GM18861 (cell line): ENCODE data around the gene CFAP65.

ENCODE experiments used
- ATAC-seq: cut with Tn5 transposase; IDR thresholded peaks from one replicate; pipeline ENCODE4 v1.9.1; 2021; ENCODE audit not compliant: unreplicated experiment

The CFAP65 gene

DNA sequence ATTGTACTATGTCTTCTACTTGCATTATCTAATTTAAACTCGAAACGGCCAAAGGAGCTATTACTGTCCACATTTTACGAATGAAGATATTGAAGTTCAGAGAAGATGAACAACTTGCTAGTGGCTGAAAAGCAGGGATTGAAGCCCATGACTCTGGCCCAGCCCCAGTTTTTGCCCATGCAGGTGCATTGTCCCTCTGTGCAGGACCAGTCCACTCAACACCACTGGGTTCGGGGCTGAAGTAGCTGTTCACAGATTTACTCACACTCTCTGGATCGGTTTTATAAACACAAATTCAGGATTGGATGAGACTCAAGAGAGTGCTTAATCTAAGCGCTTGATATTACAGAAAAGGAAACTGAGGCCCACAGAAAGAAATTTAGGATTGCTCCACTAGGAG, 20.8 kb upstream of the CFAP65 start:
- ATAC-seq: no peak

DNA sequence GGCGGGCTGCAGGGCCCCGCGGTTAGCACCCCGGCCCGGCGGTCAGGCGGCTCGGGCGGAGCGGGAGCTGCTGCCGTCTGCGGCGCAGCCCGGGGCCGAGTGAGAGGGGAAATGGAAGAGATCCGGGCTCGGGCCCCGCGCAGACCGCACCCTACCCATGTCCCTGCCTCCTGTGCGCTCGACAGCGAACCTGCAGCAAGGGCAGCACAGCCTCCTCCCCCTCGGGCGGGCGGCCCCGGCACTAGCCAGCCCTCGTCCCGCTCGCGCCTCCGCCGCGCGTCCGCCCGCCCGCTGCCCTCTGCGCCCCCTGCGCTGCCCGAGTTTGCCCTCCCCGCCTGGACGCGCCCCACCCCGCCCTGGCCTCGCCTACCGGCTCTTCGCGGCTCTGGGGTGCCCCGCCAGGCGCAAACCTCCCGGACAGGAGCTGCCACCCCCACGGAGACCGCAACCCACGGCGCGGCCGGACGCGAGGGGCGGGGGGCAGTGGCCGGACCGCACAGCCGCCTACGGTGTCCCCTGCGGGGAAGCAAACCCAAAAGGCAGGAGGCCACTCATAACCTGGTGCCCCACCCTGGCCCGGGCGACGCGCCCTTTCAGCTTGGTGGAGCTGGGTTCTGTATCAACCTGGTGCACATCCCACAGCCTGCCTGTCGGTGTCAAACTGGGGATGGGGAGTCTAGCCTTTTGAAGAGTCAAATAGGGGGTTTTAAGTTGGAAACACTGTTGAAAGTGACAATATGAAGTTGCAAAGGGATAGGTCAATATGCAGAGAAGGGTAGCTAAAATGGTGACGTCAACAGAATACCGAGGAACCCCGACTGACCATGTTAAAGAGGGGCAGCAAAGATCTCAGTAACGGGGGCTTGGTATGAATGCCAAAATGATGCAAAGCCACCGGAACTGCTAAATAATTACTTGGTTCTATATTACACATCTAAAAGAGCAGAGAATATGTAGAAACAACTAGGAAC, 19.8 kb upstream of the CFAP65 start, which contains the start of gene IHH:
Gene IHH, minus strand, starts transcription at position 101 of the 971 bp plus-strand sequence. CDS start 454 bp downstream, outside the sequence.
- ATAC-seq: no peak

DNA sequence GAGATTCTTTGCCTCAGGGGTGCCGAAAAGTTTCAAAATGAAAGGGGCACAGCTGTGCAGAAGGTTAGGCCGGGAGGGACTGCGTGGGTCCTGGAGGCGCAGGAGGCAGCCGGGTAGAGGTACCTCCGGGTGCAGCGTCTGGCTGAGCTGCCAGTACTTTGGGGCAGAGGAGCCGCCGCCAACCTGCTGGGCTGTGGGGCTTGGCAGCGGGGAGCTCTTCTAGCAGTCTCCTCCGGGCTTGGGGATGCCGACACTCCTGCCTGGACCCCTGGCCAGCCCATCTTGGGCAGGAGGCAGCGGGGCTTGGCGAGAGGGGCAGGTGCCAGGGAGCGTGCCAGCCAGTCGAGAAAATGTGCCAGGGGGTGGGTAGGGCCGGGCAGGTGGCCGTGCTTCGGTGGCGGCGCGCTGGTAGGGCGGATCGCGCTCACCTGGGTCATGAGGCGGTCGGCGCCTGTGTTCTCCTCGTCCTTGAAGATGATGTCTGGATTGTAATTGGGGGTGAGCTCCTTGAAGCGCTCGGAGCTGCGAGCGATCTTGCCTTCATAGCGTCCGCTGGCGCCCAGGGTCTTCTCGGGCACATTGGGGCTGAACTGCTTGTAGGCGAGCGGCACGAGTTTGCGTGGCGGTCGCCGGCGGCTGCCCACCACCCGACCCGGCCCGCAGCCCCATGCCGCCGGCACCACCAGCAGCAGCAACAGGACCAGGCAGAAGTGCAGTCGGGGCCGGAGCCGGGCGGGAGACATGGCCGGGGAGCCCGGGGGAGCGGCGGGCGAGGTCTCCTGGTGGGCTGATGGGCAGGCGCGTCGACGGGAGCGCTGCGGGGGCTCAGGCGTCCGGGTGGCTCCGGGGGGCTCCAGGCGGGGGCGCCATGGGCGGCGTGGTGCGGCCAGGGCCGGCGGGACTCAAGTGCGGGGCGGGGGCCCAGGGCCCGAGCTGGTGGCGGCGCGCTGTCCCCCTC, 18.7 kb upstream of the CFAP65 start:
- ATAC-seq: no peak

DNA sequence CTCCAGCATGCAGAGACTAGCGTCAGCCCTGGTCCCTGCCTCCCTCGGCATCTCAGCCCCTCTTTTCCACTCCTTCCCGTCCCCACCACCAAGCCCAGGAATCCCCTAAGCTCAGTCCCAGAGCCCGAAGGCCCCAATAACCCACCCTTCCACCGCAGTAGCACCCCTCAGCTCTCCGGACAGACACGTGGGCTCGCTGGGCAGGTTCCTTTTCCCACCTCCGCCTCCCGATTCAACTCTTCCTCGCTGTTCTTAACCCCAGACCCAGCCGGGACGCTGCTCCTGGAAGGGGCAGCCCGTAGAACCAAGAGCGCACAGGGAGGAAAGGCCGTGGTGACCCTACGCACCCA, 18.0 kb upstream of the CFAP65 start:
- ATAC-seq: no peak

DNA sequence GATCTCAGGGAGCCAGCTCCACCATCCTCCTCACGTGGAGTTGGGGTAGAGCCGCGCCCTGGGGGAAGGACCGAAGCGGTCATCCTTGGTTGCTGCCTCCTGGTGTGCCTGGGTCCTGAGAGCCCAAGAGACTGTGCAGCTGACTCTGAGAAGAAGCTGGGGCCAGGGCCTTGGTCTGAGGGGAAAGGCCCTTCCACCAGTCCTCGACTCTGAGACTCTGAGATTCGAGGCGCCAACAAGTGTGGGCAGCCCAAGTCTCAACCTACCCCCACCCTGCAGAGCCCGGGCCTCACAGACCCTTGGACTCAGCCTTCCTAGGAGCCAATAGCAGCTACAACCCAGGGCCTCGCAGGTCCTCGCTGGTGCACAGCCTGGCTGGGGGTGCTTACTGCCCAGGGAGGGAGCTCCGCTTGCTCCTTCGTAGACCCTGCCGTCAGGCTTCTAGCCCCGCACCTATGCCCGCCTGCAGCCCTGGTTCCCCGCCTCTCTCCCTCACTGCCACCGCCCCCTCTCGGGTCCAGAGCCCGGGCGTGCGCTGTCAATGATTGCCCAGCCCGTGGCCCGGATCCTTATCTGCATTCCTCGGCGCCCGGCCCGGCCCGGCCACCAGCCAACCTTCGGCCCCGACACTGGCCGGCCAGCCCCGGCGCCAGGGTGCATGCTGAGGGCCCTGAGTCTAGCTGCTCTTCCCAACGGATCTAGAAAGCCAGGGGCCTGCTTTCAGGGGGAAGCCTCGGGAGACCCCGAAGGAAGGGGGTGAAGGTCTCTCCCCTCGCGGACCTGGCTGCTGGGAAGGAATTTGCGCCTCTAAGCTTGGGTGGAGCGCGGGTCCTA, 17.4 kb upstream of the CFAP65 start:
- ATAC-seq: no peak

DNA sequence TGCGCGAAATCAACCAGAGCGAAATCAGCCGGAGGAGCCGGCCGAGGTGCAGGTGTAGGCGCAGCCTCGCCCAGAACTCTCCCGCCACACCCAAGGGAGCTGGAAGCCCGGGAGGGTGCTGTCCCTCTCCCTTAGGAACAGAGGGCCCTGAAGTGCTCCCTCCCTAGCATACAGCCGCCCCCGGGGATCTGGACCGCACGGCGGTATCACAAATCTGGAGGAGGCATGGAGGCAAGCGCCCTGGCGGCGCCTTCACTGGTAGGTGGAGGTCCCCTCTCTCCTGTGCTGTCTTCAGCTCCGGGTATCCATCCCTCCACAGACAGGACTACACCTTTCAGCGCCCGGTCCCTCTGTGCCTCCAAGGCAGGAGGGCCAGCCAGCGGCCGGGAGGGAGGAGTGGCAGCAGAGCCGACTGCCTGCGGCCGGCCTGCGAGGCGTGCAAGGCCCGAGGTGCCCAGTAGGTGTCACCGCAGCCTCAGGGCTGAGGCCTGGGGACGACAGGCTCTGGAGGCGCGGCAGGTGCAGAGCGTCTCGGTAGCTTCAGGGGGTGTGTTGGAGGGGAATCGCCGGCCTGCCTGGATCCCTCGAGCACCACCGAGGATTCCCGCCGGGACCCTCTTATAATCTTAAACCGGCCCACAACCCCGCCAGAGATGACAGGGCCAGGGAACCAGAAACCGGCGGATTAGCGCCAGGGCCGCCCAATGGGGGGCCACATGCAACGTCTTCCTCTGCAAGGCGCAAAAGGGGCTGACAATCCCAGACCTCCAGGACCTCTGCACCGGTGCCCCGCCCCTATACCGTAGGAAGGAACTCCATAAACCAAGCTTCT, 16.6 kb upstream of the CFAP65 start:
- ATAC-seq: peak; percentile 86

DNA sequence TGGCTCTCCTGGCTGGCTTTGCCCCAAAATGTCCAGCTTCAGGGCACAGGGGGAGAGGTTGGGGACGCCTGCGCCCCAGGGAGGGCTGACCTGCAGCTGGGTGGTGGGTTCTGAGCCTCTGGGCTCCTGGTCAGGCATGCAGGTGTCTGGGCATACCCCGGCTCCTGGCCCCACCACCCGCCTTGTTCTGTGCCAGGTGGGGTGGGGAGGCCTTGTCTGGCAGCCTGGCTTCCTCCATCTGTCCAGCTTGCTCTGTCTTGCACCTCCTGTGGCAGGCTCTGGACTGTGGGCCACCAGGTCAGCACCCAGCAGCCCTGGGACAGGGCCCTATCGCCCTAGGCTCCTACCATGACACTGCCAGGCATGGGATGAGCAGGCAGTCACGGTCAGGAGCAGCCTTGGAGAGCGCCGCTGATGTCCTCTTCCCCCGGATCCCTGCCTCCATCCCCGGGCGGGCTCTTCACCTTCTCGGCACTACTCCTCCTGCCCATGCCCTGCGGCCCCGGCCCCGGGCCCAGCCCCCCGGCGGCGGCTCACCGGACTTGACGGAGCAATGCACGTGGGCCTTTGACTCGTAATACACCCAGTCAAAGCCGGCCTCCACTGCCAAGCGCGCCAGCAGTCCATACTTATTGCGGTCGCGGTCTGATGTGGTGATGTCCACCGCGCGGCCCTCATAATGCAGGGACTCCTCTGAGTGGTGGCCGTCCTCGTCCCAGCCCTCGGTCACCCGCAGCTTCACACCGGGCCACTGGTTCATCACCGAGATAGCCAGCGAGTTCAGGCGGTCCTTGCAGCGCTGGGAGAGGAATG, 15.8 kb upstream of the CFAP65 start:
- no peak for ATAC-seq

DNA sequence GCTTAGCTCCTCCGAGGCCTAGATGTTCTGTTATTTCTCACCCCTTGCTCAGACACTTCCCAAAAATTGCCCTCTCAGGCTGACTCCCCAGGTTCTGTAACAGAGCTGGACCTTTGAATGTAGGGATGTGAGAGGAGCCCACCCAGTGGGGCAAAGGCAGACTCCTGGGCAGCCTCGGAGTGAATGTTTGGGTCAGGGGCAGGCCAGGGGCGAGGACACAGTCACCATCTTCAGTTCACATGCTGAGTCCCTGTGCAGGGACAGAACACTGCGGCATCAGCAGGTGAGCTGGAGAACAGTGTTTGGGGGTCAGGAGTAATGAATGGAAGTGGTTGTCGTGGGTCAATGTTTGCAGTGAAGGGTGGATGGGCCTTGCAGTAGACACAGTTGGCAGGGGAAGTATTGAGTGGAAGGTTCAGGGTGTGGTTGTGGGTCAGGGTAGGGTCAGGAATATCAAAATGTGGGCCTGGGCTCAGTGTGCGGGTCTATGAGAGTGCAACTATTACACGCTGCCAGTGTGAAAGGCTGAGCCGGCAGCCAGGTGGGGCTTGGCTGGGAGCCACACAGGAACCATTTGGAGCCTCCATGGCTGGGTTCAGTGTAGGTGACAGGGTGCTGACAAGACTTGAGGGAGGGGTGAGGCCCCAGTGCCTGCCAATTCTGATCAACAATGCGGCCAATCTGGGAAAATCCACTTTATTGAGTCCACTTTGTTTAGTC, 15.0 kb upstream of the CFAP65 start:
- ATAC-seq: no peak

DNA sequence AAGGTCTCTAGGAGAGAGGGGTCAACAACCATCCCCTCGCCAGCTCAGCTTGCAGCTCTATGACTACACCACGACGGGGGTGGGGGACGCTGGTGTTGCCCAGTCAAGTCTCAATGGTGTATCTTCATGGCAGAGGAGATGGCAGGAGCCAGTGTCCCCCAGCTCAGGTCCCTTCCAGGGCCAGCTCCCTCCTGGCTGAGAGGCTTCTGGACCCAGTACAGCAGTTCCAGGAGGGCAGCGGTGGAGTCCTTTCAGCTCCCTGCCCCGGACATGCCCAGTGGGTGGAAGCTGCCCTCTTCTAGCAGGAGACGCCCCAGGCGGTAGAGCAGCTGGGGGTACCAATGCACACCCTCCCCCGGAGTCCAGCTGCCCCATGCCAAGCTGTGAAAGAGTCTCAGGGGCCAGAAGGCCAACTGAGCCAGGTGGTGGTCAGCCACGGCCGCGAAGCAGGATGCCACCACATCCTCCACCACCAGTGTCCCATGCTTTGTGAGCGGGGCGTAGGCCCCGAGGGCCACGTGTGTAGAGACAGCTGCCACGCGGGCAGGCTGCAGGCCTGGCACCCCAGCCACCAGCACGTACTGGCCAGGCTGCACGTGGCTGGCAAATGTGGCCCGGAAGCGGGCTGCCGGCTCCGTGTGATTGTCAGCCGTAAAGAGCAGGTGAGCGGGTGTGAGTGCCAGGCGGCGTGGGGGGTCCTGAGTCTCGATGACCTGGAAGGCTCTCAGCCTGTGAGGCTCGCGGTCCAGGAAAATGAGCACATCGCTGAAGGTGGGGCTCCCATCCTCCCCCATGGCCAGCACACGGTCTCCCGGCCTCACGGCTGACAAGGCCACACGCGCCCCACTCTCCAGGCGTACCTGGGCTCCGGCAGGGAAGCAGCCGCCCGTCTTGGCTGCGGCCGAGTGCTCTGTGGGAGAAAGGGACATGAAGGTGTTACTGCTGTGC, 13.9 kb upstream of the CFAP65 start:
- ATAC-seq: no peak

DNA sequence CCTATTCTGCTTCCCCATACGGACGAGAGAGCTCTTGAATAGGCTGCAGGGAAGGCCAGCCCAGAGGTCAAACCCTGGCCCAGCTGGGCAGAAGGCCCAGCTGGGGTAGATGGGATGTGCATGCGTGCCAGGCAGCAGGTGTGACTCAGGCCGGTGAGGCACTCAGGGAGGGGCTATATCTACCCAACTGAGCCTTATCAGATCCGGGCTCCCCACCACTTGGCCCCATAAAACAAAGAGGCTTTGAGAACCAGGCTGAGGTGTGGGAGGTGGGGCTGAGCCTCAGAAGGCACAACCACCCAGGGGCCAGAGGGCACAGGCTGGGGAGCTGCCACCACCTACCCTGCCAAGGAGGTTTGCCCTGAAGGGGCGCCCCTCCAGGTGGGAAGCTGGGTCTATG, 8.0 kb upstream of the CFAP65 start:
- no peak for ATAC-seq

DNA sequence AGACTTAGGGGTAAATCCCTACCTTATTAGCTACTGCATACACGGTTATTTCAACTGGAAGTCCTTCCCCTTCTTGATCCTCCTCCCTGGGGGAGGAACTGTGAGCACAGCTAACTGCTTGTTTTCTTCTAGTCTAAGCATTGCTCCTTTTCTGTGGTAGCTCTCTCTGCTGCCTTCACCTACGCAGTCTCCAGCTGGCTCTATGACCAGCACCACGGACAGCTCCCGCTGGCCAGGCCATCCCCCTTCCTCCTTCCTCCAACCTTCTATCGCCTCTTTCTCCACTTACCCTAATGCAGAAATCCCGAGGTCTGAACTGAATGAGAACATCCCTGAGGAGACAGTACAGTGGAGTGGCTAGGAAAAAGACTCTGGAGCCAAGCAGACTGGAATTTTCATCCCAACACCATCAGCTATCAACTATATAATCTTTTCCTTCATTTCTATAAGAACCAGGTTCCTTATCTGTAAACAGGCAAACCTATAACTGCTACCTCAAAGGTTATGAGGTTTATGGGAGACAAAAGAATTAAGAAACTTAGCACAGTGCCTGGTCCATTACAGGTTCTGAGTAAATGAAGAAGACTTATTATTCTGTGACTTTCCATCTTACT, 4.7 kb upstream of the CFAP65 start:
- ATAC-seq: no peak

DNA sequence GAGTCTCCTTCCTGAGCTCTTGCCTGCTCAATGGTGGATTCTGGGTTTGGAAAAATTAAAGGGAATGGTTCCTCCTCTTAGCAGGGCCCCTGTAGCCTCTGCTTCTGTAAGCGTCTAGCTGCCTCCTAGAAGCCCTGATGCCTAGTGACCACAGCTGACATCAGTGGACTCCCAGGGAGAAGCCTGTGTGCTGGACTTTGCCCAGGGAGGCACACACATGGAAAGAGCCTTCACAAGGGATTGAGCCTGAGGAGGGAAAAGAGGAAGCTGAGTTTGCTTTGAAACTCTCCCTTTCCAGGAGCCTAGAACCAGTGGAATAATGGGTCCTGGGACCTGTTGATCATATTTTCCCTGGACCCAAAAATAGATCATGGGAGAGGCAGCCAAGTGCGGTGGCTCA, 1.4 kb upstream of the CFAP65 start:
- ATAC-seq: no peak

DNA sequence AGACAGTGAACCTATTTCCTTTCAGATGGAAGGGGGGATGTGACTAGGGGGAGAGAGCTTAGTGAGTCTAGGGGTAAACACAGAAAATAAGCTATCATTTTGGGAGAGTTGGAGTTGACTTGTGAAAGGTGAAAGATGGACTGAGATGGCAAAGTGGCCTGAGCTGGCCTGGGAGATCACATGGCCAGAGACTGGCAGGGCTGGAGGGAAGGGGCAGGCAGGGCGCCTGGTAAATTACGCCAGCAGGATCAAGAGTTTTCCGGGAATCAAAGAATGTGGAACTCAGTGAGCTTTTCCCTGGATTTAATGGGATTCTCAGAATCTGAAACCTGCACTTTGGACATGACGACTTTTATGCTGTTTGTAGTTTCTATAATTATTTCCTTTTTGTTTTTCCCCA, 841 bp upstream of the CFAP65 start:
- ATAC-seq: no peak

DNA sequence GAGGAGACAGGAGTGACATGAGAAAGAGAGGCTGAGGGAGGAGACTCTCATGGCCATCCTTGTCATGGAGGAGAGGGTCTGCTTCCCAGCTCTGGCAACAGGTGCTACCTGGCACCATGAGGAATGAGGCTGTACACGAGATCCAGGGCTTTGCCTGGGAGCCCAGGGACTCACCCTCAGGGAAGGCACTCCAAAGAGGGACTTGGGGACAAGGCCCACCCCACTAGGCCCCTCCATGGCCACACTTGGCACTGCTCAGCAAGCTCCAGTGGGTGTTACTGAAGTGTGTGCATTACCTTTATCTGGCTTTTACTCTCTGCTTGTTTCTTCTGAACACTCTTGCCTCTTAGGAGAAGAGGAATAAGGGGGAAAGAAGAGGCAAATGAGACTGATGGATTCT, 2.7 kb downstream of the CFAP65 start:
- ATAC-seq: no peak

DNA sequence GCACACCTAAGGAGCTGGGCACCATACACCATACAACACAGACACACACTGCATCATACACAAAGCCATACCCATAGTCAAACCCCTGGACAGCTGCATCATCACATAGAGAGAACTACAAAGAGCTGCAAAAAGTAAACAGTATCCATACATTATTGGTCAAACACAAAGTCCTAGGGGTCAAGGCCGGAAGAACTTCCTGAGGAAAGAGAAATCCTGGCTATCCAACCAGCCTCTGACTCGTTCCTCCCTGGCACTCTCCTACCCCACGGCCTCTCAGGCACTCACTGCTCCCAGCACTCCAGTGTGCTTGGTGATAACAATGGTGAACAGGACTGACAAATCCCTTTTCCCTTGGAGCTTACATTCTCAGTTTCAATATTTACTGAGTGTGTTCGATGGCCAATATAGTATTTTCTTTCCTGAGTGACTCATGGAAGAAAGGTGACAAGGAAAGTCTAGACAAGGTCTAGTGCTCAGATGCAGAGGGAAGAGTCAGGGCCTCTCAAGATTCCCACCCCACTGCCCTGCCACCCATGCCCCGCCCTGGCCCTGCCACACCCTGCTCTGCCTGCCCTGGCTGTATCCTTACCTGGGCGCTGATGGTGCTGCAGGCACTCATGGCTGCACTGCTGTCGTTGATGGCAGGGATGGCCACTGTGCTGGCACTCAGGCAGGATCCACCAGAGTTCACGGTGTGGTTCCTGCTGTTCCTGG, 3.4 kb downstream of the CFAP65 start:
- no peak for ATAC-seq

DNA sequence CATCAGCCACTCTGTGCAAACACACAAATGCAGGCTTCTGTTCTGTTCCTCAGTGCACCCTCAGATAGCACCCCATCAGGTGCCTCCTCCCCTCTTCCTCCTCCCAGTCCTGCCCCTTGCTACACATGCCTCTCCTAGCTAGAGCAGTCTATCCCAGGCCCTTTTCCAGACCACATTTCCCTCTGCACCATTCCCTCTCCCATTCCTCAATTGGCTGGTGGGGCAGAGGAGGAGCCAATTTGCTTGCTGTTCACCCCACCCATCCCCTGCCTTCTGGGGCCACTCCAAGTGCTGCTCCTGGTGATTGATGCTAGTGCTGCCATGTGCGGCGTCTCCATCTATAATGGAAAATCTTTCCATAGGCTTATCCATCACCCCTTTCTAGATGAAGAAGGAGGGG, 5.4 kb downstream of the CFAP65 start:
- ATAC-seq: no peak
